ENCODE results near the gene SUPT6H. TPM values are rescaled to one million over a fixed set of nuclear protein-coding genes. Genes with fewer than 3 reads are reported as not detected.

The SUPT6H gene
- total and polyA plus RNA-seq, 2 experiments from 2014 or later, result 32.6 to 50.8 TPM

DNA sequence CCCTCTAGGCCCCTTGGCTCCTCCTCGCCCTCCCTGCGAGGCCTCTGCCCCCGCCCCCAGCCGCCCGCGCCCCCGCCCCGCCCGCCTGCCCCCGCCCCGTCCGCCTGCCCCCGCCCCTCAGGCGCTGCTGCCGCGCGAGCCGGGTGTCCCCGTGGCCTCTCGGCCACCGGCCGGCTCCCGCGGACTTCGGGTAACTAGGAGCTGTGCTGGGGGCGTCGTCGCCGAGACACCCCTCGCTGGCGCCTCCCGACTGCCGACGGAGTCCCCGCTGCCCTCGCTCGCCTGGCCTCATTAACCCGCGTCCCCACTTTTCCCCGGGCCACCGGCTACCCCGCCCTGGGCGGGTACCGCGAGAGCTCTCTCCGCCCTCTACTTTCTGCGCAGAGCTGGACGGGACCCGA, 64.2 kb downstream of the SUPT6H start, which contains the start of gene TLCD1:
TSS of gene TLCD1 (minus strand) at position 8 of the 401 bp plus-strand sequence. CDS start 136 bp downstream, outside the sequence.
- H3K4me2 ChIP-seq, result peak within 1 kb of the TSS; percentile 100
- H4K20me1 ChIP-seq (ENCODE audit: insufficient read depth, poor library complexity, severe bottlenecking), result peaks cover 23% of the 10 kb centered on the region
- peak within 1 kb of the TSS; percentile 94 for H3K27ac ChIP-seq
- H3K79me2 ChIP-seq, result peaks cover 19% of the 10 kb centered on the region
- no peaks in the 10 kb centered on the region for H3K9me2 ChIP-seq (replicated peaks; ENCODE audit: insufficient read depth)
- no peaks in the 10 kb centered on the region for H3K27me3 ChIP-seq
- no peaks in the 10 kb centered on the region for H3K9me3 ChIP-seq (ENCODE audit: low read depth)
- TF ChIP-seq EZH2phosphoT487 (IDR thresholded peaks at IDR 0.05; ENCODE audit: low read depth, severe bottlenecking, unreplicated experiment) (no peak), EZH2 (IDR thresholded peaks at IDR 0.05; ENCODE audit: borderline replicate concordance) (no peak)
- TF ChIP-seq, protein P1, sequence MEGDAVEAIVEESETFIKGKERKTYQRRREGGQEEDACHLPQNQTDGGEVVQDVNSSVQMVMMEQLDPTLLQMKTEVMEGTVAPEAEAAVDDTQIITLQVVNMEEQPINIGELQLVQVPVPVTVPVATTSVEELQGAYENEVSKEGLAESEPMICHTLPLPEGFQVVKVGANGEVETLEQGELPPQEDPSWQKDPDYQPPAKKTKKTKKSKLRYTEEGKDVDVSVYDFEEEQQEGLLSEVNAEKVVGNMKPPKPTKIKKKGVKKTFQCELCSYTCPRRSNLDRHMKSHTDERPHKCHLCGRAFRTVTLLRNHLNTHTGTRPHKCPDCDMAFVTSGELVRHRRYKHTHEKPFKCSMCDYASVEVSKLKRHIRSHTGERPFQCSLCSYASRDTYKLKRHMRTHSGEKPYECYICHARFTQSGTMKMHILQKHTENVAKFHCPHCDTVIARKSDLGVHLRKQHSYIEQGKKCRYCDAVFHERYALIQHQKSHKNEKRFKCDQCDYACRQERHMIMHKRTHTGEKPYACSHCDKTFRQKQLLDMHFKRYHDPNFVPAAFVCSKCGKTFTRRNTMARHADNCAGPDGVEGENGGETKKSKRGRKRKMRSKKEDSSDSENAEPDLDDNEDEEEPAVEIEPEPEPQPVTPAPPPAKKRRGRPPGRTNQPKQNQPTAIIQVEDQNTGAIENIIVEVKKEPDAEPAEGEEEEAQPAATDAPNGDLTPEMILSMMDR (IDR thresholded peaks at IDR 0.05; ENCODE audit: poor library complexity), result no peak
- DNase-seq (ENCODE audit: low spot score), result peak; percentile 92
- 0% methylated on average over 4 of the region's 49 CpGs for WGBS (ENCODE audit: low lambda C conversion rate, missing lambda C conversion rate)
- peak within 1 kb of the TSS; percentile 69 for H3K4me3 ChIP-seq
- peaks cover 27% of the 10 kb centered on the region for H3K4me1 ChIP-seq (ENCODE audit: insufficient read depth)
- H3K36me3 ChIP-seq (replicated peaks; ENCODE audit: insufficient read depth, low read depth), result no peaks in the 10 kb centered on the region
- H2AFZ ChIP-seq, result peak within 1 kb of the TSS; percentile 61

- DNase-seq (ENCODE audit: low spot score), result peak; percentile 96
- WGBS (ENCODE audit: low lambda C conversion rate, missing lambda C conversion rate), result under 1% methylated on average over 49 of the region's 57 CpGs
- Histone ChIP-seq H3K36me3 (replicated peaks; ENCODE audit: insufficient read depth, low read depth) (no peaks in the 10 kb centered on the region), H3K4me2 (peak overlapping the region; percentile 100), H3K9me3 (ENCODE audit: low read depth) (no peaks in the 10 kb centered on the region), H3K4me1 (ENCODE audit: insufficient read depth) (peaks cover 21% of the 10 kb centered on the region), H3K4me3 (peak overlapping the region; percentile 69), H4K20me1 (ENCODE audit: insufficient read depth, poor library complexity, severe bottlenecking) (peaks cover 16% of the 10 kb centered on the region), H3K79me2 (peaks cover 13% of the 10 kb centered on the region), H2AFZ (peak overlapping the region; percentile 61), H3K27ac (peak overlapping the region; percentile 94), H3K9me2 (replicated peaks; ENCODE audit: insufficient read depth) (no peaks in the 10 kb centered on the region), H3K27me3 (no peaks in the 10 kb centered on the region)
- TF ChIP-seq EZH2 (IDR thresholded peaks at IDR 0.05; ENCODE audit: borderline replicate concordance) (no peak), EZH2phosphoT487 (IDR thresholded peaks at IDR 0.05; ENCODE audit: low read depth, severe bottlenecking, unreplicated experiment) (no peak)
- TF ChIP-seq, protein P1 (IDR thresholded peaks at IDR 0.05; ENCODE audit: poor library complexity), result peak; percentile 99
These were observed 64.9 kb downstream of the SUPT6H start for GRCh38 chr17:28726627-28727491.

GRCh38 chr17:28728364-28729200, 66.6 kb downstream of the SUPT6H start, which contains the start of gene NEK8:
NEK8 (plus strand) TSS chr17:28728788; CDS start chr17:28728814, 26 bp downstream.
- H3K36me3 ChIP-seq (replicated peaks; ENCODE audit: insufficient read depth, low read depth), result no peaks in the 10 kb centered on the region
- H3K4me3 ChIP-seq, result peak within 1 kb of the TSS; percentile 14
- H3K27me3 ChIP-seq, result no peaks in the 10 kb centered on the region
- peak; percentile 98 for DNase-seq (ENCODE audit: low spot score)
- H3K9me2 ChIP-seq (replicated peaks; ENCODE audit: insufficient read depth), result no peaks in the 10 kb centered on the region
- no peaks in the 10 kb centered on the region for H3K9me3 ChIP-seq (ENCODE audit: low read depth)
- H4K20me1 ChIP-seq (ENCODE audit: insufficient read depth, poor library complexity, severe bottlenecking), result peaks cover 3% of the 10 kb centered on the region
- no peaks in the 10 kb centered on the region for H3K79me2 ChIP-seq
- TF ChIP-seq EZH2phosphoT487 (IDR thresholded peaks at IDR 0.05; ENCODE audit: low read depth, severe bottlenecking, unreplicated experiment), result no peak
- TF ChIP-seq EZH2 (IDR thresholded peaks at IDR 0.05; ENCODE audit: borderline replicate concordance), result no peak
- H2AFZ ChIP-seq, result peak within 1 kb of the TSS; percentile 45
- H3K4me2 ChIP-seq, result peak within 1 kb of the TSS; percentile 100
- peak within 1 kb of the TSS; percentile 94 for H3K27ac ChIP-seq
- 1% methylated on average over 61 of the region's 64 CpGs for WGBS (ENCODE audit: low lambda C conversion rate, missing lambda C conversion rate)
- peaks cover 17% of the 10 kb centered on the region for H3K4me1 ChIP-seq (ENCODE audit: insufficient read depth)

All from hepatocyte (in vitro differentiated cells).